Stomach smooth muscle (tissue), 2 donors: ENCODE data around the gene TBC1D9B.
A peak's percentile ranks its signal among the peaks of the same experiment; 100 is the strongest.

Experiments
- H3K27ac ChIP-seq: one replicate; pipeline ENCODE4 v1.7.0; 2013; ENCODE audit warnings: mild to moderate bottlenecking, low read length, inconsistent platforms
- H3K27me3 ChIP-seq, 2 donors: one replicate each; pipeline ENCODE4 v1.7.0; 2013; ENCODE audit warnings: low read length in 2 of 2; ENCODE audit not compliant: insufficient read depth in 2 of 2, control insufficient read depth in 1 of 2
- H3K36me3 ChIP-seq, 2 donors: one replicate each; pipeline ENCODE4 v1.7.0; 2013; ENCODE audit warnings: low read length in 2 of 2; ENCODE audit not compliant: control insufficient read depth in 2 of 2, insufficient read depth in 2 of 2
- H3K4me1 ChIP-seq: one replicate; pipeline ENCODE4 v1.7.0; 2013; ENCODE audit warnings: low read length; ENCODE audit not compliant: control insufficient read depth, insufficient read depth
- H3K4me3 ChIP-seq, 2 donors: one replicate each; pipeline ENCODE4 v1.7.0; 2013; ENCODE audit warnings: low read length in 2 of 2
- H3K9ac ChIP-seq, 2 donors: one replicate each; pipeline ENCODE4 v1.7.0; 2013; ENCODE audit warnings: low read length in 2 of 2, mild to moderate bottlenecking in 1 of 2
- H3K9me3 ChIP-seq, 2 donors: one replicate each; pipeline ENCODE4 v1.7.0; 2013; ENCODE audit warnings: low read length in 2 of 2; ENCODE audit not compliant: control insufficient read depth in 2 of 2
- donor health status: healthy.
- donor health status: Pancreatic carcinoma.

TBC1D9B gene

DNA sequence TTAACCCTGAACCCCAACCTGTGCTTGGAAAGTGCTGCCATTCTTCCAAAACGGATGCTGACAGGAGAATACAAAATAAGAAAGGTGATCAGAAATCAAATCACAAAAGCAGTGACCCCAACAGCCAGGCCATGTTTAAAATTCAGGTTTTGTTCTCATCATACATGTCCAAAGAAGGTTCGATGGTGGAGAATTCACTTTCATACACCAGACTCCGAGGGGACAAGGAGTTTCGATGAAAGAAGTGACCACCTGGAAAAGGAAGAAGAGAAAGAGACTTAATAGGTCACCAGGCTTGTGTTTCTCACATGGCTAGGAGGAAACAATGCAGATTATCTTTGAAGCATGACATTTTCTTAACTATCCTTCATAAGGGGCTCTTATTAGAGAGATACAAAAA is 12.5 kb upstream of the TBC1D9B start:
- H3K4me3 ChIP-seq = no peak overlapping the region
- H3K4me1 ChIP-seq = no peaks in the 10 kb centered on the region
- H3K27ac ChIP-seq = no peak overlapping the region
- H3K9me3 ChIP-seq = no peaks in the 10 kb centered on the region
- no peaks in the 10 kb centered on the region for H3K36me3 ChIP-seq
- H3K9ac ChIP-seq = no peak overlapping the region
- H3K27me3 ChIP-seq = no peaks in the 10 kb centered on the region

DNA sequence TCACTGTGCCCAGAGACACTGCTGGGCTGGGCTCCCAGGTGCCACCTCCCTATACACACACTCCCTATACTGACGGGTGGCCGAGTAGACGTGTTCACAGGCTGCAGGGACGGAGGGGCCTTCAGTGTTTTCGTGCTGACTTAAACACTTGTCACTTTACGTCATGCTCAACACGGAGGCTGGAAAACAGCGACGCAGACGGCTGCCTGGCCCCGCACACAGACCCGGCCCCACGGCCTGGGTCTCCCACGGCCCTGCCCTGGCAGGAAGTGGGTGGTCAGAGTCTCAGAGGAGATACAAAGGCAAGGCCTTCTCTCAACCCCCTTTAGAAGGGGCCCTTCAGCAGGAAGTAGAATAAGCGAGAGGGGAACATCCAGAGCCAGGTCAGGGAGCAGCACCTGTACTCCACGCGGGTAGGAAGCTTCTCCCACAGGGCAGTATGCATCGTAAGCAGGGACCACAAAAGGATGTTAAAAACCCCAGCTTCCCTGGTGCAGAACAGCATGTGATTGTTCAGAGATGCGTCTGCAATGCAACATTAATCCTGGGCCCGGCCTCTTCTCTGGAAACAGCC is 11.9 kb upstream of the TBC1D9B start:
- H3K27me3 ChIP-seq = no peaks in the 10 kb centered on the region
- H3K27ac ChIP-seq = no peak overlapping the region
- no peak overlapping the region for H3K4me3 ChIP-seq
- no peaks in the 10 kb centered on the region for H3K9me3 ChIP-seq
- H3K4me1 ChIP-seq = no peaks in the 10 kb centered on the region
- no peaks in the 10 kb centered on the region for H3K36me3 ChIP-seq
- H3K9ac ChIP-seq = no peak overlapping the region

DNA sequence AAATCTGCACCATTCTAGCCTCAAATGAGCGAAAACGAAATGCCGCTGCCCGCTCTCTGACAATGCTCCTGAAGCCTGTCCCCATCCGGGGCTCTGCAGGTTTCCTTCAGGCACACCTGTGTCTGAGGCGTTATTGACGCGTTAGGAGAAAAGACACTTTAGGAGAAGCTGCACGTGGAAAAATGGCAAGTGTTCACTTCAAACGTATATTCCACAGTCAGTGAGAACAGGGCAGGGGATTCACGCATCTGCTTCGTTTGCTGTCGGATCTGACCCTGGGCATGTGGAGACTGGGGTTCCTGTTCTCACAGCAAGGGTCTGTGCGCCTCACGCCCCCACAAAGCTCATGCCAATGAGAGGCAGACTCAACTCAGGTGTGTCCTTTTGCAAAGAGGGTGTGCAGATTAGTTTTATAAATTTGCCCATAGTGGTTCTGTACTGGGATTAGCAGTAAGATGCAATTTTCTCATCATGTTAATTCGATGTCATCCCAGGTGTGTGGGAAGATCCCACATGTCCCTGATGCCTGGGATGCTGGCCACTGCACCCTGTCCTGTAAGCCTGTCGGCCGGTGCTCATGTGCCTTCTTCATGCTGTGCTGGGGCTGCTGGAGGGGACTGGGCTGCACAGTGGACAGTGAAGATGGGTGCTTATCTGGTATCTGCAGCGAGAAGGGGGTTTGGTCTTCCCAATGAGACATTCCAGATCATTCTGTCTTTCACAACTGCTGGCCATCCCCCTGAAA is 11.2 kb upstream of the TBC1D9B start:
- no peak overlapping the region for H3K4me3 ChIP-seq
- no peaks in the 10 kb centered on the region for H3K4me1 ChIP-seq
- H3K9me3 ChIP-seq = no peaks in the 10 kb centered on the region
- H3K27me3 ChIP-seq = peaks cover 0 to 4% of the 10 kb centered on the region in 2 donors
- H3K9ac ChIP-seq = no peak overlapping the region
- H3K27ac ChIP-seq = no peak overlapping the region
- no peaks in the 10 kb centered on the region for H3K36me3 ChIP-seq

DNA sequence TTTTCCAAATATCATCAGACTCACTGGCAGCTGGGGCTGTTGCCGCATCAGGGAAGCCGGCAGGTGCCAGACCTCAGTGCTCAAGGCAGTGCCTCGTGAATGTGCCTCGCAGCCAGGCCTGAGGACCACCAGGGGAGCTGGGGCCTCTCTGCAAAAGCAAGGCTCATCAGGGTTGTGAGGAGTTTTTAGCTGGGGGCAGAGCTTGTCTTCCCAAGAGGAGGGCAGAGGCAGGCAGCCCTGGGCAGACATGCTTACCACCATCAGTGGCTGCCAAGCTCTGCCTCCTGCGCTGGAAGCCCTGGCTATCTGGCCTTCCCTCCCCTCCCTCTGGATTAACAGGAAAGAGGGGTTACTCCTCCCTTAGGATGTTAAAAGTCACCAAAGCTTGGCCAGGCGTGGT is 8.8 kb upstream of the TBC1D9B start:
- Histone ChIP-seq H3K4me3 (no peak overlapping the region), H3K9ac (no peak overlapping the region), H3K36me3 (no peaks in the 10 kb centered on the region), H3K4me1 (peaks cover 3% of the 10 kb centered on the region), H3K27ac (no peak overlapping the region), H3K9me3 (no peaks in the 10 kb centered on the region), H3K27me3 (peaks cover 0 to 4% of the 10 kb centered on the region in 2 donors)

DNA sequence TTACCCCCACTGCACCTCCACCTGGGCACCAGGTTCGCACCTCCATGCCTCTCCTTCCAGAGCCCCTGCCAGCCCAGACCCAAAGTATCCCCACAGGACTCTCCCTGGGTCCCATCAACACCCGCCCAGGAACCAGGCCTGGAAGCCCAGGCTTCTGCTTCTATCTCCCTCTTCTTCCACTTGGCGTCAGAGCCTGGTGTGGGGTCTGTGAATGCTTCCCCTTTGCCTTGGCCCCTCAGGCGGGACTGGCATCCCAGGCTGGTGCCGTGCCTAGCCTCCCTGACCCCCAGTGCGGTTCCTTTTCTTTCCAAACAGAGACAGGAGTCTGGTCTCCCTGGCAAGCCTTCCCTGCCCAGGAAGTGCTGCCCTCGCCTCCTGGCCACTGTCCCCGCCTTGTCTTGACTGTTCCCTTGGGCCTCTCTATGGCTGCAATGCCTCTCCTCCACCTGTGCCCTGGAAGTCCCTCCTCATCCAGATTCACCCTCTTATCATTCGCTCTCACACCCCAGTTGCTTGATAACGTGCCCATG is 7.8 kb upstream of the TBC1D9B start:
- Histone ChIP-seq H3K4me1 (peaks cover 3% of the 10 kb centered on the region), H3K27me3 (peaks cover 0 to 4% of the 10 kb centered on the region in 2 donors), H3K9me3 (no peaks in the 10 kb centered on the region), H3K27ac (no peak overlapping the region), H3K9ac (no peak overlapping the region), H3K4me3 (no peak overlapping the region), H3K36me3 (no peaks in the 10 kb centered on the region)

DNA sequence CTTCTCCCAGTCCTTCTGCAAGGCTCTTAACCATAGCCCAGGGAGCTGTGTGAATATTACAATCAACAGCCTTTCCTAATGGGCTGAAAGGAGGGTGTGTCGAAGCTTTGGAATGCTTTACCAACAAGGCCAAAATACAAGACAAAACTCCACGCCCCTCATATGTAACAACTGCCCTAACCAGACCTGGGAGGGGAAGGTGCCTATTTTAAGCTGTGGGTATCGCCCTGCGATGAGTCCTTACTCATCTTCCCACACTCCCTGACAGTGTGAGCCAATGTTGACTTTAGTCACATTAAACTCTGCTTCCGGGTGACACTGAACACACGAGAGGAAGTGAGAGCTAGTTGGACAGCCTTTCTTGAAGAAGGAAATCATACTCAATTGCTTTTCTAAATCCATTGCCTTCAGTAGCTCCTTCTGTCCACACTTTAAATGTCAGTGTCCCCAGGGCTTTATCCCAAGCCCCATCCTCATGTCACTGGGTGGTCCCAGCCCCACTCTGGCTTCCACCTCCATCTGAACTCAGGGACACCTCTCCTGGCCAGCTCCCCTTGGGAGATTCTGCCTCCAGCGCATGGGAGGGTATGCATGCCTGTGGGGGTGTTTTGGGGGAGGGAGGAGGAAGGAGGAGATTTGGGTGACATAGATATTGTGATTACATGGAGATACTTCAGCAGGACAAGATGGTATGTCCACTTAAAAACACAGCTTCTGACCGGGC is 6.5 kb upstream of the TBC1D9B start:
- Histone ChIP-seq H3K36me3 (no peaks in the 10 kb centered on the region), H3K4me1 (peaks cover 3% of the 10 kb centered on the region), H3K9me3 (no peaks in the 10 kb centered on the region), H3K9ac (no peak overlapping the region), H3K27ac (no peak overlapping the region), H3K4me3 (no peak overlapping the region), H3K27me3 (peaks cover 0 to 4% of the 10 kb centered on the region in 2 donors)

- peaks cover 0 to 4% of the 10 kb centered on the region in 2 donors for H3K27me3 ChIP-seq
- H3K27ac ChIP-seq = peak overlapping the region; percentile 37
- no peaks in the 10 kb centered on the region for H3K36me3 ChIP-seq
- H3K9ac ChIP-seq = no peak overlapping the region
- H3K4me1 ChIP-seq = peaks cover 6% of the 10 kb centered on the region
- H3K4me3 ChIP-seq = no peak overlapping the region
- H3K9me3 ChIP-seq = no peaks in the 10 kb centered on the region
Observed at GRCh38 chr5:179913461-179913860, 5.8 kb upstream of the TBC1D9B start.

DNA sequence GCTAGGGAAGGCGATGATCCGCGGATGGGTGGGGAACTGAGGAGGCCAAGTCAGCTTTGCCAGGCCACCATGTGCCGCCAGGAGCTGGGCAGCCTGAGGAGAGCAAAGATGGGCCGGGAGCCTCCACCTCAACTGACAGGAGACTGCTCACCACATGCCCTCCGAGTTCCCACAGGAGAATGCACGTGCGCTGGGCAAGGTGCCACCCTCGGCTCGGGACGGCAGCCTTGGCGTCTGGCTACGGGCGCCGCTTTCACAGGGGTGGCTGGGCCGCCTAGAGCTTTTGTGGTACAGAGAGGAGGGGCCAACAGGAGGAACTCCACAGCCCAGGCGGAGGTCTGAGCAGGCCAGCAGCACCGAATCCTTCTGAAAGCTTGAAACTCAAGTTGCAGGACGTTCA is 5.3 kb upstream of the TBC1D9B start:
- peak overlapping the region; percentile 37 for H3K27ac ChIP-seq
- peaks cover 11% of the 10 kb centered on the region for H3K4me1 ChIP-seq
- no peak overlapping the region for H3K9ac ChIP-seq
- peaks cover 0 to 4% of the 10 kb centered on the region in 2 donors for H3K27me3 ChIP-seq
- H3K4me3 ChIP-seq = no peak overlapping the region
- no peaks in the 10 kb centered on the region for H3K9me3 ChIP-seq
- no peaks in the 10 kb centered on the region for H3K36me3 ChIP-seq

DNA sequence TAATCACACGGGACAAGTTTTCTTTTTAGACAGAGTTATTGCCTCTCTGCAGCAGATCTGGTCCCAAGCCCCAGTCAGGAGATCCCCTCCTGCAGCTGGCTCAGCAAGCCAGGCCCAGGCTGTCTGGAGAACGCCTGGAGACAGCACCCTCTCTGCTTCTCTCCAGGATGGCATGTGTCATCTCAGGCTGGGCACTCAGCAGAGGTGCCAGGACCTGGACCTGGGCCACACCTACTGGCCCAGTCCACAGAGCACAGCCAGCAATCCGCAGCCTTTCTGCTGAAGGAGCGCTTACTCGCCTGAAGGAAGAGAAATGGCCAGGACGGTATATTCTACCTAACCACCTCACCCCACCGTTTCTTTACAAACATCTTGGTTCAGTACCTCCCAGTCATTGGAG is 4.7 kb upstream of the TBC1D9B start:
- Histone ChIP-seq H3K9me3 (no peaks in the 10 kb centered on the region), H3K36me3 (no peaks in the 10 kb centered on the region), H3K27ac (no peak overlapping the region), H3K9ac (no peak overlapping the region), H3K4me1 (peaks cover 12% of the 10 kb centered on the region), H3K27me3 (peaks cover 0 to 4% of the 10 kb centered on the region in 2 donors), H3K4me3 (no peak overlapping the region)

GRCh38 chr5:179909224-179909623 is 1.5 kb upstream of the TBC1D9B start:
- Histone ChIP-seq H3K9ac (no peak overlapping the region), H3K9me3 (no peaks in the 10 kb centered on the region), H3K36me3 (peaks cover 3 to 4% of the 10 kb centered on the region in 2 donors), H3K4me3 (no peak overlapping the region), H3K27ac (no peak overlapping the region), H3K4me1 (peaks cover 20% of the 10 kb centered on the region), H3K27me3 (peaks cover 0 to 1% of the 10 kb centered on the region in 2 donors)
